IMR-90 (cell line): Measurements from ENCODE around the gene ARGLU1. TPM values are rescaled to one million over a fixed set of nuclear protein-coding genes. Genes with fewer than 3 reads are reported as not detected.

ENCODE experiments used
- ATAC-seq: fragments of 200-7000 bp; cut with Tn5 transposase; 2 replicates; pipeline ENCODE4 v1.9.1; 2020; ENCODE audit warnings: low read depth, mild to moderate bottlenecking, moderate library complexity
- BruUV-seq: library from RNA; stranded (reverse); fragments of 400-500 nt; replicated peaks from 2 replicates; lab custom pipeline; 2021; lab: Mats Ljungman, UMichigan
- CTCF ChIA-PET: fragments of 300-600 bp; formaldehyde crosslinking; extraction: SDS; loops from one replicate; lab custom pipeline; 2021; ENCODE audit warnings: antibody characterized with exemption; lab: Yijun Ruan, JAX
- POLR2A ChIA-PET: fragments of 300-600 bp; sonication (Branson Sonifier 250); formaldehyde crosslinking; loops from one replicate; lab custom pipeline; 2022; ENCODE audit warnings: antibody characterized with exemption; ENCODE audit not compliant: unreplicated experiment; lab: Charles Lee
- DNase-seq: peaks from one replicate; pipeline ENCODE4 v3.0.0; 2013
- H2AFZ ChIP-seq: replicated peaks from 2 replicates; pipeline ENCODE3; 2013; ENCODE audit warnings: low read length, mild to moderate bottlenecking; ENCODE audit not compliant: poor library complexity
- H2AK5ac ChIP-seq: 2 replicates; pipeline ENCODE4 v1.6.1; 2013; ENCODE audit warnings: low read depth, low read length, inconsistent platforms
- H2AK9ac ChIP-seq: replicated peaks from 2 replicates; pipeline ENCODE3; 2013; ENCODE audit warnings: mild to moderate bottlenecking, low read depth, low read length, moderate library complexity; ENCODE audit not compliant: poor library complexity
- H2BK120ac ChIP-seq: 2 replicates; pipeline ENCODE4 v1.6.1; 2013; ENCODE audit warnings: low read depth, low read length, inconsistent platforms
- H2BK15ac ChIP-seq: 3 replicates; pipeline ENCODE4 v1.6.1; 2013; ENCODE audit warnings: low read depth, low read length, inconsistent platforms
- H2BK20ac ChIP-seq: 2 replicates; pipeline ENCODE4 v1.6.1; 2013; ENCODE audit warnings: low read depth, mild to moderate bottlenecking, inconsistent platforms, low read length, moderate library complexity
- H2BK5ac ChIP-seq: 2 replicates; pipeline ENCODE4 v1.6.1; 2013; ENCODE audit warnings: mild to moderate bottlenecking, low read depth, low read length, inconsistent platforms; ENCODE audit not compliant: poor library complexity, severe bottlenecking
- H3K14ac ChIP-seq: replicated peaks from 2 replicates; pipeline ENCODE4 v1.6.1; 2013; ENCODE audit warnings: low read depth, low read length, inconsistent platforms
- H3K18ac ChIP-seq: 2 replicates; pipeline ENCODE4 v1.6.1; 2013; ENCODE audit warnings: low read depth, low read length, control low read depth
- H3K23ac ChIP-seq: 2 replicates; pipeline ENCODE4 v1.6.1; 2013; ENCODE audit warnings: low read depth, low read length, inconsistent platforms
- H3K27ac ChIP-seq: 2 replicates; pipeline ENCODE4 v1.5.1; 2013; ENCODE audit warnings: mild to moderate bottlenecking, control low read depth, low read length; ENCODE audit not compliant: insufficient read depth
- H3K27me3 ChIP-seq: 2 replicates; pipeline ENCODE4 v1.6.1; 2013; ENCODE audit warnings: low read length; ENCODE audit not compliant: control insufficient read depth, insufficient read depth
- H3K36me3 ChIP-seq: 2 replicates; pipeline ENCODE4 v1.6.1; 2013; ENCODE audit warnings: low read length, mixed read lengths; ENCODE audit not compliant: control insufficient read depth, insufficient read depth
- H3K4ac ChIP-seq: 2 replicates; pipeline ENCODE4 v1.6.1; 2013; ENCODE audit warnings: low read depth, low read length, inconsistent platforms
- H3K4me1 ChIP-seq: 2 replicates; pipeline ENCODE4 v1.6.1; 2013; ENCODE audit warnings: low read length, mixed read lengths; ENCODE audit not compliant: control insufficient read depth, insufficient read depth
- H3K4me2 ChIP-seq: 2 replicates; pipeline ENCODE4 v1.6.1; 2013; ENCODE audit warnings: low read depth, mild to moderate bottlenecking, control low read depth, low read length, moderate library complexity
- H3K4me3 ChIP-seq: 2 replicates; pipeline ENCODE4 v1.5.1; 2013; ENCODE audit warnings: low read depth, mild to moderate bottlenecking, control low read depth, low read length, moderate library complexity; ENCODE audit not compliant: insufficient read depth
- H3K56ac ChIP-seq: 2 replicates; pipeline ENCODE4 v1.6.1; 2013; ENCODE audit warnings: low read length, inconsistent platforms; ENCODE audit not compliant: insufficient read depth; ENCODE audit errors: extremely low read depth
- H3K79me1 ChIP-seq, 2 experiments: 2 replicates each; pipeline ENCODE4 v1.6.1; 2013; ENCODE audit warnings: low read length in 2 of 2, inconsistent platforms in 1 of 2, low read depth in 1 of 2
- H3K9ac ChIP-seq: 2 replicates; pipeline ENCODE4 v1.6.1; 2013; ENCODE audit warnings: low read depth, low read length, control low read depth
- H3K9me1 ChIP-seq: 2 replicates; pipeline ENCODE4 v1.6.1; 2013; ENCODE audit warnings: low read length, inconsistent platforms; ENCODE audit not compliant: insufficient read depth
- H3K9me3 ChIP-seq: 2 replicates; pipeline ENCODE4 v1.6.1; 2013; ENCODE audit warnings: low read length; ENCODE audit not compliant: control insufficient read depth, insufficient read depth
- H4K20me1 ChIP-seq: 2 replicates; pipeline ENCODE4 v1.6.1; 2013; ENCODE audit warnings: low read length, inconsistent platforms; ENCODE audit not compliant: insufficient read depth
- H4K5ac ChIP-seq: 2 replicates; pipeline ENCODE4 v1.6.1; 2013; ENCODE audit warnings: mild to moderate bottlenecking, low read depth, low read length, control low read depth
- H4K8ac ChIP-seq, 2 experiments: 2 replicates each; pipeline ENCODE4 v1.6.1; 2013; ENCODE audit warnings: low read depth in 2 of 2, low read length in 2 of 2, control low read depth in 1 of 2, inconsistent platforms in 1 of 2
- H4K91ac ChIP-seq: 2 replicates; pipeline ENCODE4 v1.6.1; 2013; ENCODE audit warnings: low read depth, low read length, inconsistent platforms; ENCODE audit not compliant: insufficient read depth
- FOS ChIP-seq: fragments of 150-350 bp; IDR thresholded peaks from 2 replicates; pipeline ENCODE4 v1.6.1; 2016; ENCODE audit warnings: low read depth, low read length
- MAFK ChIP-seq: IDR thresholded peaks from 2 replicates; pipeline ENCODE4 v1.6.1; 2012; ENCODE audit warnings: low read depth, low read length, improper control_type of control experiment
- WGBS, 2 experiments: methylation state at CpG; one replicate each; pipeline versions ENCODE4 v1.1.5 to v1.1.7; 2013; ENCODE audit warnings: missing lambda C conversion rate in 2 of 2; ENCODE audit not compliant: insufficient read length in 1 of 2; ENCODE audit errors: extremely low coverage in 2 of 2; 5-methylcytosine and 5-hydroxymethylcytosine counted together
- dilution Hi-C: fragments of 300-500 bp; cut with HindIII; formaldehyde crosslinking; loops from one replicate; pipeline ENCODE4 v1.14.3; 2018; ENCODE audit warnings: low sequenced_read_pairs; ENCODE audit not compliant: unreplicated experiment
- in situ Hi-C: fragments of 300-500 bp; cut with MboI; formaldehyde crosslinking; loops from 3 replicates; pipeline ENCODE4 v1.14.3; 2019; ENCODE audit warnings: low sequenced_read_pairs, inconsistent platforms, mixed read lengths
- intact Hi-C: fragments of 100-400 bp; cut with micrococcal nuclease; formaldehyde crosslinking; loops from 2 replicates; pipeline ENCODE4 v1.10.0; 2022
- polyA plus RNA-seq, 3 experiments: library from polyadenylated mRNA; depleted of rRNA; stranded (reverse); fragments of >200 nt; gene quantifications; 2 replicates each; pipeline ENCODE4 v1.2.3, GENCODE V29; 2012; ENCODE audit warnings: low replicate concordance in 1 of 3
- total RNA-seq: library from RNA; depleted of rRNA; stranded (reverse); fragments of >200 nt; gene quantifications from 2 replicates; pipeline ENCODE4 v1.2.3, GENCODE V29; 2012

Gene ARGLU1
- total and polyA plus RNA-seq, 2 of the 4 experiments (the other 2 are of a cell fraction), result 11.1 to 51.4 TPM

- BruUV-seq, result no TSS peak
- H2BK120ac ChIP-seq, result no peak overlapping the region
- no peak overlapping the region for H3K23ac ChIP-seq
- H2AFZ ChIP-seq, result no peak overlapping the region
- H3K56ac ChIP-seq, result no peak overlapping the region
- H4K5ac ChIP-seq, result no peak overlapping the region
- TF ChIP-seq MAFK (peak; percentile 82), FOS (no peak)
- in situ Hi-C loops (loop anchor here (10.0 kb wide), 1 partner anchor 574 kb away; no protein-coding TSS in a partner anchor), intact Hi-C loops (no loop called here), dilution Hi-C loops (no loop called here)
- H3K9me3 ChIP-seq, result no peaks in the 10 kb centered on the region
- no peak overlapping the region for H2BK5ac ChIP-seq
- H2BK20ac ChIP-seq, result no peak overlapping the region
- H3K4me1 ChIP-seq, result peaks cover 6% of the 10 kb centered on the region
- no peak overlapping the region for H3K27ac ChIP-seq
- no peak for ATAC-seq
- POLR2A ChIA-PET, result interaction anchor here (0.8 kb wide), 1 partner anchor 16 kb away, joined by 4 read pairs; no protein-coding TSS in a partner anchor
- CTCF ChIA-PET, result no interaction called here
- no peak overlapping the region for H4K91ac ChIP-seq
- peaks cover 24% of the 10 kb centered on the region for H3K36me3 ChIP-seq
- H2BK15ac ChIP-seq, result no peak overlapping the region
- peaks cover 38% of the 10 kb centered on the region for H4K20me1 ChIP-seq
- no peak overlapping the region for H3K4ac ChIP-seq
- no peak overlapping the region for H3K4me2 ChIP-seq
- H3K14ac ChIP-seq, result no peak overlapping the region
- no peak overlapping the region for H2AK5ac ChIP-seq
- no peak overlapping the region for H2AK9ac ChIP-seq
- H4K8ac ChIP-seq, result no peak overlapping the region
- no peak overlapping the region for H3K18ac ChIP-seq
- H3K27me3 ChIP-seq, result no peaks in the 10 kb centered on the region
- WGBS, 2 experiments, result 92% methylated on average over 4 of the region's 4 CpGs; no CpG with 5 or more reads in 1 of the 2 experiments
- peaks cover 13 to 50% of the 10 kb centered on the region in 2 experiments for H3K79me1 ChIP-seq
- H3K9ac ChIP-seq, result no peak overlapping the region
- H3K4me3 ChIP-seq, result no peak overlapping the region
- H3K9me1 ChIP-seq, result peaks cover 9% of the 10 kb centered on the region
- DNase-seq, result no peak
Observed at GRCh38 chr13:106550570-106551135, 17.3 kb downstream of the ARGLU1 start.
